Activated naive CD8-positive, alpha-beta T cell treated with anti-CD3 and anti-CD28 coated beads, Interleukin-2, amount 10 ng/mL, durations not matched to agents 7 days and 5 days (primary cell): ENCODE measurements around the gene TBC1D16. TPM values are rescaled to one million over a fixed set of nuclear protein-coding genes. Genes with fewer than 3 reads are reported as not detected.
"Not testable (repeated sequence)": the region's sequence is repeated elsewhere in the genome, so short reads cannot be mapped to it uniquely, and the experiment has no call there.

Source experiments
- ATAC-seq: fragments of 150-1000 bp; cut with Tn5 transposase; one replicate; pipeline ENCODE4 v1.10.0; 2021; ENCODE audit warnings: low read depth, moderate library complexity
- POLR2A ChIA-PET: fragments of 350-600 bp; sonication (Branson Sonifier 250); formaldehyde crosslinking; loops from one replicate; lab custom pipeline; 2021; ENCODE audit warnings: antibody characterized with exemption; lab: Charles Lee
- DNase-seq: peaks from one replicate; pipeline ENCODE4 v3.0.0; 2021
- H3K27ac Mint-ChIP-seq: one replicate; pipeline ENCODE4 v1.8.0; 2022; ENCODE audit warnings: mild to moderate bottlenecking, mixed read lengths
- H3K27me3 Mint-ChIP-seq: one replicate; pipeline ENCODE4 v1.8.0; 2022; ENCODE audit warnings: mild to moderate bottlenecking, moderate library complexity, mixed read lengths
- H3K36me3 Mint-ChIP-seq: one replicate; pipeline ENCODE4 v1.8.0; 2021; ENCODE audit warnings: mild to moderate bottlenecking, mixed read lengths
- H3K4me1 Mint-ChIP-seq: one replicate; pipeline ENCODE4 v1.8.0; 2021; ENCODE audit warnings: mixed read lengths
- H3K4me3 Mint-ChIP-seq: one replicate; pipeline ENCODE4 v1.8.0; 2022; ENCODE audit warnings: mild to moderate bottlenecking, moderate library complexity, mixed read lengths
- H3K9me3 Mint-ChIP-seq: one replicate; pipeline ENCODE4 v1.8.0; 2021; ENCODE audit warnings: mixed read lengths
- total RNA-seq, 2 experiments: library from RNA; stranded (reverse); gene quantifications; one replicate each; pipeline ENCODE4 v1.2.3, GENCODE V29; 2021

Gene TBC1D16
- total RNA-seq, 2 experiments from 2014 or later: 2.1 TPM

DNA sequence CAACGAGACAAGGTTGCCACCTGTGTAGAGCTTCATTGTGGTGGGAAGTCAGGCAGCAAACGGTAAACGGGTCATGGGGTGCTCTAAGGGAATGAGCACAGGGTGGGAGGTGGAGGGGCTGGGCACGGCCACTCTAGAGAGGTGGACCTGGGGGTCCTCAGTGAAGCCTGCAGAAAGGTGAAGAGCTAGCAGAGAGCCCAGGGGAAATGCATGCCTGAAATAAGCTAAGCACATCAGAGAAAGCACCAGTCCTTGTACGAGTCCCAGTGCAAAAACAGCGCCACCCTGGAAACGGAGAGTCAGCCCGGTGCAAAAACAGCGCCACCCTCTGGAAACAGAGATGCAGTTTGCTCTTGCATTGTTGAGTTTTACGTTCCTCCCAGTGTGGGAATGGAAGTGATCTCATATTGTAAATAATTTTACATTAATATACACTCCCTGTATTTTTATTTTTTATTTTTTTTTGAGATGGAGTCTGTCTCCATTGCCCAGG is 65.0 kb downstream of the TBC1D16 start:
- Mint-ChIP-seq H3K36me3 (no peaks in the 10 kb centered on the region), H3K27me3 (no peaks in the 10 kb centered on the region), H3K9me3 (no peaks in the 10 kb centered on the region), H3K27ac (no peak overlapping the region), H3K4me3 (no peak overlapping the region), H3K4me1 (no peaks in the 10 kb centered on the region)
- POLR2A ChIA-PET: interaction anchor here (0.9 to 1.1 kb wide), 2 partner anchors 13 to 131 kb away, joined by 3 to 8 read pairs; partner anchors contain the start of gene CBX4
- ATAC-seq: peak; percentile 54
- peak; percentile 25 for DNase-seq

DNA sequence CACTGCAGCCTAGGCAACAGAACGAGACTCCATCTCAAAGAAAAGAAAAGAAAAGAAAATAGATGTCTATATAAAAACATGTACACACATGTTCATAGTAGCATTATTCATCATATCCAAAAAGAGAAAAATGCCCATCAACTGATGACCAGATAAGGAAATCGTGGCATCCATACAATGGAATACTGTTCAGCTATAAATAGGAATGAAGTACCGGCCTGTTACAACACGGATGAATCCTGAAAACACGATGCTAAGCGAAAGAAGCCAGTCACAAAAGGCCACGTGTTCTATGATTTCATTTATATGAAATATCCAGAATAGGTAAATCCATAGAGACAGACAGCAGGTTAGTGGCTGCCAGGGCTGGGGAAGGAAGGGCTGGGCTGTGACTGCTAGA is 65.8 kb downstream of the TBC1D16 start:
- H3K9me3 Mint-ChIP-seq: no peaks in the 10 kb centered on the region
- no peak overlapping the region for H3K27ac Mint-ChIP-seq
- no peak overlapping the region for H3K4me3 Mint-ChIP-seq
- ATAC-seq (no peak), DNase-seq (no peak)
- no peaks in the 10 kb centered on the region for H3K36me3 Mint-ChIP-seq
- H3K27me3 Mint-ChIP-seq: no peaks in the 10 kb centered on the region
- POLR2A ChIA-PET: no interaction called here
- no peaks in the 10 kb centered on the region for H3K4me1 Mint-ChIP-seq

DNA sequence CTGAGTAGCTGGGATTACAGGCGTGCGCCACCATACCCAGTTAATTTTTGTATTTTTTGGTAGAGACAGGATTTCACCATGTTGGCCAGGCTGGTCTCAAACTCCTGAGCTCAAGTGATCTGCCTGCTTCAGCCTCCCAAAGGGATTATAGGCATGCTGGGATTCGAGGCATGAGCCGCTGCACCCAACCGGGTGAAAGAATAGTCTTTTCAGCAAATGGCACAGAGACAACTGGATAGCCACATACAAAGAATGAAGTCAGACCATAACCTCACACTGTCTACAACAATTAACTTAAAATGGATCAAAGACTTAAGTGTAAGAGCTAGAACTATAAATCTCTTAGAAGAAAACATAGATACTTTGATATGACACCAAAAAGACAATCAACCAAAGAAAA is 67.6 kb downstream of the TBC1D16 start:
- H3K27ac Mint-ChIP-seq: no peak overlapping the region
- POLR2A ChIA-PET: no interaction called here
- no peaks in the 10 kb centered on the region for H3K36me3 Mint-ChIP-seq
- peaks cover 2% of the 10 kb centered on the region for H3K27me3 Mint-ChIP-seq
- H3K4me1 Mint-ChIP-seq: no peaks in the 10 kb centered on the region
- H3K9me3 Mint-ChIP-seq: no peaks in the 10 kb centered on the region
- ATAC-seq: no peak
- DNase-seq: no peak
- no peak overlapping the region for H3K4me3 Mint-ChIP-seq

DNA sequence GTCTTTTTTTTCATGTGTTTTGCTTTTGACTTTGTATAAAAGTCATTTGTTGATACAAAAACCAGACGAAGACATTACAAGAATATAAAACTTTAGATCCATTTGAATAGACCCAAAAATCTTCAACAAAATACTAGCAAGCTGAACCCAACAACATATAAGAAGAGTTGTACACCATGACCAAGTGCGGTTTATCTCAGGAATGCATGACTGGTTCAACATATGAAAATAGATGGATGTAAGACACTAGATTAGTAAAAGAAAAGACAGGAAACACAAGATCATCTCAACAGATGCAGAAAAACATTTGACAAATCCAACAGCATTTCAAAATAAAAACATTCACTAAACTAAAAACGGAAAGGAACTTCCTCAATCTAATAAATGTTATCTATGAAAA is 69.0 kb downstream of the TBC1D16 start:
- peaks cover 2% of the 10 kb centered on the region for H3K27me3 Mint-ChIP-seq
- H3K4me3 Mint-ChIP-seq: no peak overlapping the region
- ATAC-seq (no peak), DNase-seq (no peak)
- H3K9me3 Mint-ChIP-seq: no peaks in the 10 kb centered on the region
- POLR2A ChIA-PET: no interaction called here
- H3K4me1 Mint-ChIP-seq: no peaks in the 10 kb centered on the region
- H3K27ac Mint-ChIP-seq: no peak overlapping the region
- no peaks in the 10 kb centered on the region for H3K36me3 Mint-ChIP-seq

DNA sequence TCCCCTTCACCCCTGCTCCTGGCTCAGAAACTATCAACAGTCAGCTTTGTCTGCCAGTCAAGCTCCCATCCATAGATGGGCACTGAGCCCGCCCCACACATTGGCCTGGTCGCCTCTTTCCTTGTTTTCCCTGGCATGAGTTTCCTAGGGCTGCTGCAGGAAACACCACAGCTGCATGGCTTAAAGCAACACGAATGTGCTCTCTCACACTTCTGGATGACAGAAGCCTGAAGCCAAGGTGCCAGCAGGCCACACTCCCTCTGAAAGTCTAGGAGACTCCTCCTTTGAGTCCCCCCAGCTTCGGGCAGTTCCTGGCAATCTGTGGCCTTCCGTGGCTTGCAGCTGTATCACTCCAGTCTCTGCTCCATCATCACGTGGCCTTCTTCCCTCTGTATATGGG is 69.9 kb downstream of the TBC1D16 start:
- Mint-ChIP-seq H3K4me3 (no peak overlapping the region), H3K27me3 (peaks cover 4% of the 10 kb centered on the region), H3K27ac (no peak overlapping the region), H3K36me3 (no peaks in the 10 kb centered on the region), H3K4me1 (no peaks in the 10 kb centered on the region), H3K9me3 (no peaks in the 10 kb centered on the region)
- POLR2A ChIA-PET: no interaction called here
- ATAC-seq: no peak
- DNase-seq: no peak

DNA sequence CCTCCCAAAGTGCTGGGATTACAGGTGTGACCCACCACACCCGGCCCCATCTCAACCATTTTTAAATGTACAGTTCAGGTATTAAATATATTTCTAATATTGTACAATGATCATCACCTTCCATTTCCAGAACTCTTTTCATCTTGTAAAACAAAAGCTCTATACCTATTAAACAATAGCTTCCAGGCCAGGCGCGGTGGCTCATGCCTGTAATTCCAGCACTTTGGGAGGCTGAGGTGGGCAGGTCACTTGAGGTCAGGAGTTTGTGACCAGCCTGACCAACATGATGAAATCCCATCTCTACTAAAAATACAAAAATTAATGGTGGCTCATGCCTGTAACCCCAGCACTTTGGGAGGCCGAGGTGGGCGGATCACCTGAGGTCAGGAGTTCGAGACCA is 73.2 kb downstream of the TBC1D16 start:
- H3K36me3 Mint-ChIP-seq, H3K9me3 Mint-ChIP-seq, ATAC-seq, H3K27ac Mint-ChIP-seq, H3K27me3 Mint-ChIP-seq, H3K4me1 Mint-ChIP-seq, DNase-seq, H3K4me3 Mint-ChIP-seq, POLR2A ChIA-PET: not testable (repeated sequence)

DNA sequence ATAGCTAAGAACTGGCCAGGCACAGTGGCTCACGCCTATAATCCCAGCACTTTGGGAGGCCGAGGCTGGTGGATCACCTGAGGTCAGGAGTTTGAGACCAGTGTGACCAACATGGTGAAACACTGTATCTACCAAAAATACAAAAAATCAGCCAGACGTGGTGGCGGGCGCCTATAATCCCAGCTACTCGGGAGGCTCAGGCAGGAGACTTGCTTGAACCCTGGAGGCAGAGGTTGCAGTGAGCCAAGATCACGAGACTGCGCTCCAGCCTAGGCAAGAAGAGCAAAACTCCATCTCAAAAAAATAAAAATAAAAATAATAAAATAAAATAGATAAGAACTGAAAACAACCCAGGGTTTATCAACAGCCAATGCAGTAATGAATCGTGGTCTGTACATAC is 74.1 kb downstream of the TBC1D16 start:
- H3K4me3 Mint-ChIP-seq, H3K27ac Mint-ChIP-seq, POLR2A ChIA-PET, DNase-seq, H3K27me3 Mint-ChIP-seq, H3K4me1 Mint-ChIP-seq, ATAC-seq, H3K36me3 Mint-ChIP-seq, H3K9me3 Mint-ChIP-seq: not testable (repeated sequence)

DNA sequence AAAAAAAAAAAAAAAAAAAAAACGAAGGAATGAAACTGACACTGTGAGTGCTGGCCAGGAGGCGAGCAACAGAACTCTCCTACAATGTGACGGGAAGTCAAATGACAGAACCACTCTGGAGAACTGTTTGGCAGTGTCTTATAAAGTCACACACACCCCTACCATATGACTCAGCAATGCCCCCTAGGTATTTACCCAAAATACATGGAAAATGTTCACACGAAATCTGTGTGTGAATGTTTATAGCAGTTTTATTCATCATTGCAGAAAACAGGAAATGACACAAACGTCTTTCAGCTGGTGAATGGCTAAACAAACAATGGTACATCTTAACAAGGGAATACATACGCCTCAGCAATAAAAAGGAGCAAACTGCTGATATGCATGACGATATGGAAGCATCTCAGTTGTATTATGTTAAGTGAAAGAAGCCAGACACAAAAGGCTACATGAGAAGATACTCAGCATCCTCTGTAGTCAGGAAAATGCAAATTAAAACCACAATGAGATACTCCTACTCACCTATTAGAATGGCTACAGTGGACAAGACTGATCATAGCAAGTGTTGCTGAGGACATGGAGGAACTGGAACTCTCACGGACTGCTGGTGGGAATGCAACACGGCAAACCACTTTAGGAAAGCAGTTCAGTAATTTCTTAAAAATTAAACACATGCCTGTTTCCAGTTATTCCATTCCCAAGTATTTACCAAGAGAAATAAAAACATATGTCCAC is 74.7 kb downstream of the TBC1D16 start:
- peaks cover 4% of the 10 kb centered on the region for H3K27me3 Mint-ChIP-seq
- DNase-seq (no peak), ATAC-seq (no peak)
- no peak overlapping the region for H3K4me3 Mint-ChIP-seq
- H3K9me3 Mint-ChIP-seq: no peaks in the 10 kb centered on the region
- H3K36me3 Mint-ChIP-seq: no peaks in the 10 kb centered on the region
- H3K4me1 Mint-ChIP-seq: no peaks in the 10 kb centered on the region
- POLR2A ChIA-PET: no interaction called here
- H3K27ac Mint-ChIP-seq: no peak overlapping the region

DNA sequence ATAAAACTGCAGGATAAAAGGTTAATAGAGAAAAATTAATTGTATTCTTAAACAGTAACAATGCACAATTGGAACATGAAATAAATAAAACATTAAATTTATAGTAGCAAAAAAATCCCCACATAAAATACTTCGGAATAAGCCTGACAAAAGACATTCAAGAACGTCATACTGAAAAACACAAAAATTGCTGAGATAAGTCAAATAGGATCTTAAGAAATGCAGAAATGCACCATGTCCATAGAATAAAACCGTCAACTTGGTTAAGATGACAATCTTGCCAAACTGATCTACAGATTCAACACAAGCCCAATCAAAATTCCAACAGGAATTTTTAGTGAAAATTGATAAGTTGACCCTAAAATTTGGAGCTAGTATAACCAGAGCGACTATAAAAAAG is 76.6 kb downstream of the TBC1D16 start:
- H3K4me3 Mint-ChIP-seq: no peak overlapping the region
- no peaks in the 10 kb centered on the region for H3K9me3 Mint-ChIP-seq
- peaks cover 2% of the 10 kb centered on the region for H3K27me3 Mint-ChIP-seq
- H3K27ac Mint-ChIP-seq: no peak overlapping the region
- DNase-seq (no peak), ATAC-seq (no peak)
- POLR2A ChIA-PET: interaction anchor here (0.6 kb wide), 1 partner anchor 59 kb away, joined by 5 read pairs; no protein-coding TSS in a partner anchor
- H3K4me1 Mint-ChIP-seq: no peaks in the 10 kb centered on the region
- no peaks in the 10 kb centered on the region for H3K36me3 Mint-ChIP-seq

DNA sequence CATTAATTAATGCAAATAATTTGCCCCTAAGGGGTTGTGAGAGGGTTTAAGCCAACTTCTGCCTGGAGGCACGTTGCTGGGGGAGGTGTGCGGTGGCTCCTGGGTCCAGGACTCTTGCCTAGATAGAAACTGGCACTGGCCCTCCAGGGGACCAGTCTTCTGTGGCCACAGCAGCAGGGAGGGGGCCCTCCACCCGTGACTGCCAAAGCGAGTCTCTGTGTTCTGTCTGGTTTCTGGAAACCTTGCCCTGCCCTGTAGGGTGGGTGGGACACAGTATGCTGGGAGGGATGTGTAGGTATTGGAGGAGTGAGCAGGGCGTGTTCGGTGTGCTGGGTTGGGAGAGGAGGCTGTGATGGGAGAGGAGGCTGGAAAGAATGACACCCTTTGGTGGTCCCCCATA is 78.8 kb downstream of the TBC1D16 start:
- Mint-ChIP-seq H3K9me3 (no peaks in the 10 kb centered on the region), H3K27ac (no peak overlapping the region), H3K4me3 (no peak overlapping the region), H3K27me3 (peaks cover 4% of the 10 kb centered on the region), H3K4me1 (no peaks in the 10 kb centered on the region), H3K36me3 (no peaks in the 10 kb centered on the region)
- ATAC-seq (no peak), DNase-seq (no peak)
- POLR2A ChIA-PET: no interaction called here

DNA sequence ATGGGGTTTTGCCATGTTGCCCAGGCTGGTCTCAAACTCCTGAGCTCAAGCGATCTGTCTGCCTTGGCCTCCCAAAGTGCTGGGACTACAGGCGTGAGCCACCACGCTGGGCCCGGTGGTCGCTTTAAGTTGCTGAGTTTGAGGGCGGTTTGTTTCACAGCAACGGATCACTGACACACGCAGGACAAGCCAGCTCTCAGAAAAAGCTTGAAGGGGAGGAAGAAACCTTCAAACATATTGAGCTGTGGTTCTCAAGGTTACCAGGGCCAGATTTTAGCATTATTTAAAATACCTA is 79.3 kb downstream of the TBC1D16 start:
- not testable (repeated sequence) for H3K9me3 Mint-ChIP-seq, H3K4me1 Mint-ChIP-seq, DNase-seq, H3K27ac Mint-ChIP-seq, H3K36me3 Mint-ChIP-seq, H3K4me3 Mint-ChIP-seq, H3K27me3 Mint-ChIP-seq, ATAC-seq
- POLR2A ChIA-PET: interaction anchor here (0.6 kb wide), 1 partner anchor 191 kb away, joined by 5 read pairs; no protein-coding TSS in a partner anchor

DNA sequence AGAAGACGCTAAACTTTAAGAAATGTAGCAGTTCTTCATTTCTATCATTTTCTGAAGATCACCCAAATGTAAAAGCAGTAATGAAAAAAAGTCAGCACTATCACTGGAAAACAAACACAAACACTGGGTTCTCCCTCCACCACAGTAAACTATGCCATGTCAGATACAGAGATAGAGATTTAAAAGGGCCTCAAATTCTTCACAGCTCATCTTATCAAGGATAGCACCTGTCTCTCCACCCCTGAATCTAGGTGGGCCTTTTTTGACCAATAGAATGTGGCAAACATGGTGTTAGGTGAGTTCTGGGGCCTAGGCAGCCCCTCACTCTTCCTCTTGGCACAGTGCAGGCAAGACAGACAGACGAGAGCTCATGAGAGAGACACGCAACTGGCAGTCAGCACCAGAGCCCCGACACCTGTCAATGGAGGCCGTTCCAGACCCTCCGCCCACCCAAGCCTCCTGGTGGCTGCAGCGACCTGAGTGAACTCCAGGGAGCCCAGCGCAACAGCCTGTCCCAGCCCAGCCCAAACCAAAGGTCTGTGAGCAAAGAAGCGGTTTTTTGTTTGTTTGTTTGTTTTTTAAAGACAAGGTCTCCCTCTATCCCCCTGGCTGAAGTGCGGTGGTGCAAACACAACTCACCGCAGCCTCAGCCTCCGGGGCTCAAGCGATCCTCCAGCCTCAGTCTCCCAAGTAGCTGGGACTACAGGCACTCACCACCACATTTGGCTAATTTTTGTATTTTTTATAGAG is 79.8 kb downstream of the TBC1D16 start:
- Mint-ChIP-seq H3K27me3 (peaks cover 2% of the 10 kb centered on the region), H3K36me3 (no peaks in the 10 kb centered on the region), H3K4me1 (no peaks in the 10 kb centered on the region), H3K9me3 (no peaks in the 10 kb centered on the region), H3K27ac (no peak overlapping the region), H3K4me3 (no peak overlapping the region)
- DNase-seq: no peak
- ATAC-seq: no peak
- POLR2A ChIA-PET: interaction anchor here (0.6 kb wide), 1 partner anchor 190 kb away, joined by 5 read pairs; no protein-coding TSS in a partner anchor

DNA sequence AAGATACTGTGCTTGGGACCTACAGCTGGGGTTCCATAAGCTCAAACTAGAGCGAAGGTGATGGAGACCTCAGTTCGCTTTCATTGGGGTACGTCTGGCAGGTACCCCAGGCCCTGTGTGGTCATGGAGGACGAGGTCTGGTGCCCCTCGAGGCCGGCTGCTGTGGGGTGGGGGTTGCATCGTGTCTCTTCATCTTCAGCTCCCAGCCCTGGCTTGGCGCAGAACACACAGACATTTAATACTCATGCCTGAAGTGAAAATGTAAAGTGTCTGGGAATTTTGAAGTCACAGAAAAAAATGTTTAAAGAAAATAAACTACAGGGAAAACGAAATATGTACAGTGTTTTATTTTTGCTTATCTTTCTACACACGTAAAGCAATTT is 80.5 kb downstream of the TBC1D16 start:
- Mint-ChIP-seq H3K9me3 (no peaks in the 10 kb centered on the region), H3K4me3 (no peak overlapping the region), H3K27me3 (peaks cover 2% of the 10 kb centered on the region), H3K36me3 (no peaks in the 10 kb centered on the region), H3K4me1 (no peaks in the 10 kb centered on the region), H3K27ac (no peak overlapping the region)
- POLR2A ChIA-PET: no interaction called here
- DNase-seq (no peak), ATAC-seq (no peak)
